ENCODE results near the gene ASCC1. TPM values are rescaled to one million over a fixed set of nuclear protein-coding genes. Genes with fewer than 3 reads are reported as not detected.
A peak's percentile ranks its signal among the peaks of the same experiment; 100 is the strongest.

The ASCC1 gene
- total RNA-seq, 1 experiment from 2014 or later: 27.8 TPM

- Histone ChIP-seq H3K4me3 (ENCODE audit: low read length) (peak overlapping the region; percentile 70), H4K20me1 (ENCODE audit: insufficient read depth, low read depth, low read length) (no peaks in the 10 kb centered on the region), H3K9me2 (replicated peaks; ENCODE audit: insufficient read depth, low read length) (no peaks in the 10 kb centered on the region), H3K4me1 (ENCODE audit: low read length) (peaks cover 42% of the 10 kb centered on the region), H3K36me3 (ENCODE audit: insufficient read depth, low read length) (no peaks in the 10 kb centered on the region), H3K79me2 (ENCODE audit: low read length) (no peaks in the 10 kb centered on the region), H2AFZ (ENCODE audit: low read length) (peak overlapping the region; percentile 72; the same call in 1 of the 2 replicates), H3K9ac (ENCODE audit: low read length) (peak overlapping the region; percentile 74), H3K4me2 (ENCODE audit: low read depth, low read length, poor library complexity, severe bottlenecking) (peak overlapping the region; percentile 91), H3K9me3 (ENCODE audit: low read length) (no peaks in the 10 kb centered on the region), H3K27ac (ENCODE audit: low read length) (peak overlapping the region; percentile 37), H3K27me3 (ENCODE audit: low read length) (no peaks in the 10 kb centered on the region)
- peak; percentile 87 for DNase-seq
These were observed 44.3 kb upstream of the ASCC1 start for GRCh38 chr10:72260239-72260975.

- Histone ChIP-seq H4K20me1 (ENCODE audit: insufficient read depth, low read depth, low read length) (no peaks in the 10 kb centered on the region), H3K4me1 (ENCODE audit: low read length) (peaks cover 46% of the 10 kb centered on the region), H3K4me3 (ENCODE audit: low read length) (peak overlapping the region; percentile 70; the same call in 1 of the 2 replicates), H3K4me2 (ENCODE audit: low read depth, low read length, poor library complexity, severe bottlenecking) (peak overlapping the region; percentile 91), H3K27me3 (ENCODE audit: low read length) (no peaks in the 10 kb centered on the region), H2AFZ (ENCODE audit: low read length) (peak overlapping the region; percentile 21; the same call in 1 of the 2 replicates), H3K36me3 (ENCODE audit: insufficient read depth, low read length) (no peaks in the 10 kb centered on the region), H3K9me2 (replicated peaks; ENCODE audit: insufficient read depth, low read length) (no peaks in the 10 kb centered on the region), H3K9me3 (ENCODE audit: low read length) (no peaks in the 10 kb centered on the region), H3K9ac (ENCODE audit: low read length) (peak overlapping the region; percentile 62), H3K27ac (ENCODE audit: low read length) (peak overlapping the region; percentile 37), H3K79me2 (ENCODE audit: low read length) (no peaks in the 10 kb centered on the region)
- no peak for DNase-seq
These were observed 43.6 kb upstream of the ASCC1 start for GRCh38 chr10:72259491-72260238.

GRCh38 chr10:72258617-72259016 lies 42.5 kb upstream of the ASCC1 start:
- no peaks in the 10 kb centered on the region for H3K9me3 ChIP-seq (ENCODE audit: low read length)
- no peaks in the 10 kb centered on the region for H4K20me1 ChIP-seq (ENCODE audit: insufficient read depth, low read depth, low read length)
- no peaks in the 10 kb centered on the region for H3K79me2 ChIP-seq (ENCODE audit: low read length)
- H3K9me2 ChIP-seq (replicated peaks; ENCODE audit: insufficient read depth, low read length): no peaks in the 10 kb centered on the region
- H3K36me3 ChIP-seq (ENCODE audit: insufficient read depth, low read length): no peaks in the 10 kb centered on the region
- no peak overlapping the region for H2AFZ ChIP-seq (ENCODE audit: low read length)
- no peak overlapping the region for H3K4me3 ChIP-seq (ENCODE audit: low read length)
- no peak overlapping the region for H3K9ac ChIP-seq (ENCODE audit: low read length)
- no peaks in the 10 kb centered on the region for H3K27me3 ChIP-seq (ENCODE audit: low read length)
- peaks cover 44% of the 10 kb centered on the region for H3K4me1 ChIP-seq (ENCODE audit: low read length)
- no peak overlapping the region for H3K27ac ChIP-seq (ENCODE audit: low read length)
- DNase-seq: no peak
- no peak overlapping the region for H3K4me2 ChIP-seq (ENCODE audit: low read depth, low read length, poor library complexity, severe bottlenecking)

- no peaks in the 10 kb centered on the region for H3K9me2 ChIP-seq (replicated peaks; ENCODE audit: insufficient read depth, low read length)
- H3K27ac ChIP-seq (ENCODE audit: low read length): no peak overlapping the region
- no peak overlapping the region for H3K4me3 ChIP-seq (ENCODE audit: low read length)
- H2AFZ ChIP-seq (ENCODE audit: low read length): no peak overlapping the region; the same call in 1 of the 2 replicates
- H3K9ac ChIP-seq (ENCODE audit: low read length): no peak overlapping the region
- no peaks in the 10 kb centered on the region for H3K79me2 ChIP-seq (ENCODE audit: low read length)
- no peaks in the 10 kb centered on the region for H3K27me3 ChIP-seq (ENCODE audit: low read length)
- H3K4me1 ChIP-seq (ENCODE audit: low read length): peaks cover 35% of the 10 kb centered on the region
- DNase-seq: no peak
- no peak overlapping the region for H3K4me2 ChIP-seq (ENCODE audit: low read depth, low read length, poor library complexity, severe bottlenecking)
- H3K36me3 ChIP-seq (ENCODE audit: insufficient read depth, low read length): no peaks in the 10 kb centered on the region
- H3K9me3 ChIP-seq (ENCODE audit: low read length): no peaks in the 10 kb centered on the region
- H4K20me1 ChIP-seq (ENCODE audit: insufficient read depth, low read depth, low read length): no peaks in the 10 kb centered on the region
These were observed 41.2 kb upstream of the ASCC1 start for GRCh38 chr10:72257051-72257892.

GRCh38 chr10:72255977-72256729 lies 40.1 kb upstream of the ASCC1 start:
- no peak overlapping the region for H3K4me3 ChIP-seq (ENCODE audit: low read length)
- H3K4me1 ChIP-seq (ENCODE audit: low read length): peaks cover 25% of the 10 kb centered on the region
- no peaks in the 10 kb centered on the region for H3K27me3 ChIP-seq (ENCODE audit: low read length)
- no peak overlapping the region for H3K9ac ChIP-seq (ENCODE audit: low read length)
- H3K9me2 ChIP-seq (replicated peaks; ENCODE audit: insufficient read depth, low read length): no peaks in the 10 kb centered on the region
- H3K79me2 ChIP-seq (ENCODE audit: low read length): no peaks in the 10 kb centered on the region
- no peaks in the 10 kb centered on the region for H3K9me3 ChIP-seq (ENCODE audit: low read length)
- H4K20me1 ChIP-seq (ENCODE audit: insufficient read depth, low read depth, low read length): no peaks in the 10 kb centered on the region
- DNase-seq: no peak
- H3K4me2 ChIP-seq (ENCODE audit: low read depth, low read length, poor library complexity, severe bottlenecking): no peak overlapping the region
- no peak overlapping the region for H2AFZ ChIP-seq (ENCODE audit: low read length)
- no peak overlapping the region for H3K27ac ChIP-seq (ENCODE audit: low read length)
- H3K36me3 ChIP-seq (ENCODE audit: insufficient read depth, low read length): no peaks in the 10 kb centered on the region

- H3K4me3 ChIP-seq (ENCODE audit: low read length): no peak overlapping the region
- no peak for DNase-seq
- H3K9me2 ChIP-seq (replicated peaks; ENCODE audit: insufficient read depth, low read length): no peaks in the 10 kb centered on the region
- H4K20me1 ChIP-seq (ENCODE audit: insufficient read depth, low read depth, low read length): no peaks in the 10 kb centered on the region
- no peak overlapping the region for H3K4me2 ChIP-seq (ENCODE audit: low read depth, low read length, poor library complexity, severe bottlenecking)
- no peak overlapping the region for H2AFZ ChIP-seq (ENCODE audit: low read length)
- H3K4me1 ChIP-seq (ENCODE audit: low read length): peaks cover 14% of the 10 kb centered on the region
- no peak overlapping the region for H3K27ac ChIP-seq (ENCODE audit: low read length)
- no peaks in the 10 kb centered on the region for H3K79me2 ChIP-seq (ENCODE audit: low read length)
- H3K36me3 ChIP-seq (ENCODE audit: insufficient read depth, low read length): no peaks in the 10 kb centered on the region
- no peaks in the 10 kb centered on the region for H3K9me3 ChIP-seq (ENCODE audit: low read length)
- H3K9ac ChIP-seq (ENCODE audit: low read length): 0 out of 2 replicates have a peak overlapping the region, but pooled peaks have one; percentile 10
- no peaks in the 10 kb centered on the region for H3K27me3 ChIP-seq (ENCODE audit: low read length)
These were observed 38.9 kb upstream of the ASCC1 start for GRCh38 chr10:72254813-72255568.

- Histone ChIP-seq H3K27me3 (ENCODE audit: low read length) (no peaks in the 10 kb centered on the region), H3K36me3 (ENCODE audit: insufficient read depth, low read length) (no peaks in the 10 kb centered on the region), H2AFZ (ENCODE audit: low read length) (no peak overlapping the region), H3K79me2 (ENCODE audit: low read length) (no peaks in the 10 kb centered on the region), H3K27ac (ENCODE audit: low read length) (no peak overlapping the region), H3K4me3 (ENCODE audit: low read length) (no peak overlapping the region), H3K9me3 (ENCODE audit: low read length) (no peaks in the 10 kb centered on the region), H3K4me2 (ENCODE audit: low read depth, low read length, poor library complexity, severe bottlenecking) (no peak overlapping the region), H4K20me1 (ENCODE audit: insufficient read depth, low read depth, low read length) (no peaks in the 10 kb centered on the region), H3K9ac (ENCODE audit: low read length) (no peak overlapping the region), H3K4me1 (ENCODE audit: low read length) (peaks cover 15% of the 10 kb centered on the region), H3K9me2 (replicated peaks; ENCODE audit: insufficient read depth, low read length) (no peaks in the 10 kb centered on the region)
- DNase-seq: no peak
These were observed 37.5 kb upstream of the ASCC1 start for GRCh38 chr10:72253578-72253977.

Measured in Karpas-422 (cell line).